SK-N-SH (cell line): ENCODE data around the gene POP4. TPM values are rescaled to one million over a fixed set of nuclear protein-coding genes. Genes with fewer than 3 reads are reported as not detected.

Experiments
- CTCF ChIA-PET: fragments of 300-600, 350-600 bp; formaldehyde crosslinking; extraction: SDS; loops from one replicate; lab custom pipeline; 2021; lab: Yijun Ruan, JAX
- POLR2A ChIA-PET: fragments of 350-600 bp; sonication (Branson Sonifier 250); formaldehyde crosslinking; extraction: SDS; loops from one replicate; lab custom pipeline; 2020; ENCODE audit warnings: antibody characterized with exemption, inconsistent platforms; lab: Yijun Ruan, JAX
- DNase-seq: peaks from one replicate; pipeline ENCODE4 v3.0.0; 2012
- H2AFZ ChIP-seq: fragments of 200-600 bp; sonication (generic); 2 replicates; pipeline ENCODE4 v1.8.1; 2016; ENCODE audit warnings: antibody characterized with exemption, mild to moderate bottlenecking, low read depth
- H3F3A ChIP-seq: fragments of 200-600 bp; sonication (generic); replicated peaks from 2 replicates; pipeline ENCODE3; 2016; ENCODE audit warnings: antibody characterized with exemption, mild to moderate bottlenecking; ENCODE audit not compliant: insufficient read depth
- H3K27ac ChIP-seq, 2 experiments: fragments of 200-500 bp in 1 of 2; fragments of 200-600 bp in 1 of 2; sonication (Bioruptor generic) in 1 of 2; sonication (generic), shearing (Covaris generic) in 1 of 2; 2 replicates each; pipeline versions ENCODE4 v1.5.1 to v1.6.1; 2014 to 2016; ENCODE audit warnings: low read depth in 2 of 2, inconsistent platforms in 1 of 2, low read length in 1 of 2, mild to moderate bottlenecking in 1 of 2, mixed read lengths in 1 of 2
- H3K27me3 ChIP-seq: fragments of 200-600 bp; sonication (generic), shearing (Covaris generic); 2 replicates; pipeline ENCODE4 v1.6.1; 2016; ENCODE audit warnings: mixed run types; ENCODE audit not compliant: insufficient read depth
- H3K36me3 ChIP-seq, 2 experiments: fragments of 200-500 bp in 1 of 2; fragments of 200-600 bp in 1 of 2; sonication (Bioruptor generic) in 1 of 2; sonication (generic) in 1 of 2; replicated peaks in 1 of 2; 2 replicates each; pipeline versions ENCODE3 to v1.5.1; 2014 to 2016; ENCODE audit warnings: low read length in 1 of 2, mild to moderate bottlenecking in 1 of 2; ENCODE audit not compliant: insufficient read depth in 2 of 2, control insufficient read depth in 1 of 2
- H3K4me1 ChIP-seq, 2 experiments: fragments of 200-500 bp in 1 of 2; fragments of 200-600 bp in 1 of 2; sonication (Bioruptor generic) in 1 of 2; sonication (generic), shearing (Covaris generic) in 1 of 2; 2 replicates each; pipeline versions ENCODE4 v1.5.1 to v1.6.1; 2014 to 2016; ENCODE audit warnings: low read depth in 1 of 2, low read length in 1 of 2, mixed run types in 1 of 2; ENCODE audit not compliant: insufficient read depth in 2 of 2, control insufficient read depth in 1 of 2
- H3K4me2 ChIP-seq: fragments of 200-600 bp; sonication (generic), shearing (Covaris generic); 2 replicates; pipeline ENCODE4 v1.6.1; 2017; ENCODE audit warnings: mixed run types
- H3K4me3 ChIP-seq, 2 experiments: fragments of 200-500 bp in 1 of 2; fragments of 200-600 bp in 1 of 2; sonication (Bioruptor generic) in 1 of 2; sonication (generic), shearing (Covaris generic) in 1 of 2; 2 replicates each; pipeline versions ENCODE4 v1.5.1 to v1.8.1; 2014 to 2016; ENCODE audit warnings: low read depth in 2 of 2, inconsistent platforms in 1 of 2, low read length in 1 of 2, mild to moderate bottlenecking in 1 of 2, mixed read lengths in 1 of 2, moderate library complexity in 1 of 2
- H3K79me2 ChIP-seq: fragments of 200-600 bp; sonication (generic); 2 replicates; pipeline ENCODE4 v1.8.1; 2017; ENCODE audit warnings: mild to moderate bottlenecking; ENCODE audit not compliant: insufficient read depth
- H3K9ac ChIP-seq: fragments of 200-600 bp; sonication (generic); 2 replicates; pipeline ENCODE4 v1.6.1; 2017; ENCODE audit warnings: mixed run types
- H3K9me2 ChIP-seq: fragments of 200-600 bp; sonication (generic); 2 replicates; pipeline ENCODE4 v1.6.1; 2017; ENCODE audit warnings: mixed run types
- H3K9me3 ChIP-seq: fragments of 200-600 bp; sonication (generic); 2 replicates; pipeline ENCODE4 v1.6.1; 2017; ENCODE audit warnings: mixed run types, mild to moderate bottlenecking, moderate library complexity
- H4K20me1 ChIP-seq: fragments of 200-600 bp; sonication (generic); 2 replicates; pipeline ENCODE4 v1.6.1; 2017; ENCODE audit warnings: mild to moderate bottlenecking, mixed run types; ENCODE audit not compliant: insufficient read depth
- CHD2 ChIP-seq: fragments of 150-350 bp; IDR thresholded peaks from 2 replicates; pipeline ENCODE4 v1.6.1; 2018; ENCODE audit warnings: low read length; ENCODE audit not compliant: partially characterized antibody
- ELF1 ChIP-seq: IDR thresholded peaks from 2 replicates; pipeline ENCODE4 v1.4.0; 2012
- EP300 ChIP-seq, 2 experiments: IDR thresholded peaks; 2 replicates each; pipeline versions ENCODE4 v1.4.0 to v1.6.1; 2012; ENCODE audit warnings: borderline replicate concordance in 1 of 2, low read depth in 1 of 2, low read length in 1 of 2
- EZH2phosphoT487 ChIP-seq: fragments of 200-600 bp; sonication (generic); IDR thresholded peaks from 2 replicates; pipeline ENCODE4 v1.6.1; 2017; ENCODE audit warnings: low read depth, mixed run types, mild to moderate bottlenecking, antibody characterized with exemption, moderate library complexity, borderline replicate concordance
- FOXM1 ChIP-seq: IDR thresholded peaks from 2 replicates; pipeline ENCODE4 v1.4.0; 2012; ENCODE audit warnings: low read depth, mild to moderate bottlenecking
- GABPA ChIP-seq: IDR thresholded peaks from 2 replicates; pipeline ENCODE4 v1.4.0; 2012; ENCODE audit warnings: low read depth, mild to moderate bottlenecking
- MEF2A ChIP-seq: IDR thresholded peaks from 2 replicates; pipeline ENCODE4 v1.4.0; 2012; ENCODE audit warnings: low read depth, borderline replicate concordance
- NRF1 ChIP-seq: IDR thresholded peaks from 2 replicates; pipeline ENCODE4 v1.6.1; 2012; ENCODE audit warnings: low read depth, mild to moderate bottlenecking, low read length
- RAD21 ChIP-seq: IDR thresholded peaks from 2 replicates; pipeline ENCODE4 v1.6.1; 2012; ENCODE audit warnings: mild to moderate bottlenecking, low read length
- RXRA ChIP-seq: IDR thresholded peaks from 2 replicates; pipeline ENCODE4 v1.4.0; 2012; ENCODE audit warnings: low read depth, mild to moderate bottlenecking, borderline replicate concordance
- SIN3A ChIP-seq: IDR thresholded peaks from 2 replicates; pipeline ENCODE4 v1.6.1; 2012; ENCODE audit warnings: low read depth, mild to moderate bottlenecking, low read length, moderate library complexity, borderline replicate concordance
- SMC3 ChIP-seq: IDR thresholded peaks from 2 replicates; pipeline ENCODE4 v1.6.1; 2012; ENCODE audit warnings: low read depth, low read length, improper control_type of control experiment
- TCF12 ChIP-seq: IDR thresholded peaks from 2 replicates; pipeline ENCODE4 v1.4.0; 2012
- YY1 ChIP-seq: IDR thresholded peaks from 2 replicates; pipeline ENCODE4 v1.4.0; 2012; ENCODE audit warnings: low read depth, mild to moderate bottlenecking
- WGBS: methylation state at CpG from one replicate; pipeline ENCODE4 v1.1.6; 2017; ENCODE audit warnings: low lambda C conversion rate; 5-methylcytosine and 5-hydroxymethylcytosine counted together
- polyA plus RNA-seq, 3 experiments: library from polyadenylated mRNA; depleted of rRNA; stranded (reverse); fragments of >200 nt; gene quantifications; 2 replicates each; pipeline ENCODE4 v1.2.3, GENCODE V29; 2012
- TF ChIP-seq, protein P1 (sequence below): fragments of 200-600 bp; sonication (generic); IDR thresholded peaks from 2 replicates; pipeline ENCODE4 v1.6.1; 2017; ENCODE audit warnings: antibody characterized with exemption, mild to moderate bottlenecking, moderate library complexity
- TF ChIP-seq, protein P2 (sequence below): IDR thresholded peaks from 2 replicates; pipeline ENCODE4 v1.4.0; 2012; ENCODE audit warnings: low read depth, borderline replicate concordance
- TF ChIP-seq, protein P3 (sequence below): IDR thresholded peaks from 2 replicates; pipeline ENCODE4 v1.4.0; 2012; ENCODE audit warnings: low read depth, borderline replicate concordance
- TF ChIP-seq, protein P4 (sequence below): IDR thresholded peaks from 2 replicates; pipeline ENCODE4; 2012

The POP4 gene
- polyA plus RNA-seq, 1 of the 3 experiments (the other 2 are of a cell fraction), result 75.4 TPM

DNA sequence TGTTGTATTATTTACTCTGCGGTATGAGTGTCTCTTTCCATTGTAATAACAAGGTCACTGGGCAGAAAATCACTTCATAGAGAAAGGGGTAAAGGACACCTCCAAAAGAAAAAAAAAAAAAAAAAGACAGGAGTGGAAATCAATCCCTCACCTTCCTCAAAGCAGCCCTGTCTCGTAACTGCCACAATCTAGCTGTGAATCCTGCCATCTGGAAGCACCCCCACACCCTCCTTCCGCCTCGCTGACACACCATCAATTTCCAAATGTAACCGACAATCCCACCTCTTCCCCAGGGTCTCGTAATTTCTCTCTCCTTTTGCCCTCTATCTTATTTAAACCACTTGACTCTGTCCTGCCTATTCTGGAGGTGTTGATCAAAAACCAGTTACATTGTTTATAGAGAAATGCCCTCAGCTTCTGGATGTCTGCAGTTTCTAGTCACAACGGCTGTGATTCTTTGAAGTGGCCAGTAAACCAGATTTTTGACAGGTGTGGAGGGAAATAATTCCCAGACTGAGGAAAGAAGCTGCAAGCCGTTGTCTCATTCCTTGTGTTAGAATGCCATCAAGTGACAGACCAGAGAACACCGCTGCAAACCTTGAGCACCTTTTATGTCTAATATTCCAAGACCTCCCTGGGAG is 9.1 kb upstream of the POP4 start:
- no peak for DNase-seq
- POLR2A ChIA-PET, result interaction anchor here (1.2 kb wide), 1 partner anchor 10 kb away, joined by 4 read pairs; the partner anchor contains the start of gene POP4

DNA sequence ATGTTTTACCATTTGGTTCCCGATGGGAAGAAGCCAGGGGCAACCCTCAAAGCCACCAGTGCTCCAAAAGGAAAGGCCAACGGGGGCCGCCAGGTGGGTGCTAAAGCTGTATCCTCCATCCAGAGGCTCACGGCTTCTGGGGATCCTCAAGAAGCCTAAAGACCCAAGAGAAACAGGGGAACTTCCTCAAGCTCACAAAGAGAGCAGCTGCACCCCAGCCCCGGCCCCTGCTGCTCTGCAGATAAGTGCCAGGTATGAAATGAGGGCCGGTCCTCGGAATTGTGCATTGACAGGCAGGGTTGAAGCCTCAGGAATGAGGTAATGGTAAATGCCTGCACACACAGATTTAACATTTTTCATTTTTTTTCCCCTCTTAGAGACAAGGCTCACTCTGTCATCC is 8.0 kb upstream of the POP4 start:
- TF ChIP-seq CHD2 (no peak), RXRA (no peak), YY1 (no peak), EZH2phosphoT487 (no peak), TCF12 (no peak), EP300 (IDR thresholded peaks at IDR 0.05; ENCODE audit: borderline replicate concordance in 1 of 2, low read depth in 1 of 2, low read length in 1 of 2) (no peak), SMC3 (no peak), NRF1 (no peak), ELF1 (no peak), FOXM1 (no peak)
- TF ChIP-seq, protein P1, sequence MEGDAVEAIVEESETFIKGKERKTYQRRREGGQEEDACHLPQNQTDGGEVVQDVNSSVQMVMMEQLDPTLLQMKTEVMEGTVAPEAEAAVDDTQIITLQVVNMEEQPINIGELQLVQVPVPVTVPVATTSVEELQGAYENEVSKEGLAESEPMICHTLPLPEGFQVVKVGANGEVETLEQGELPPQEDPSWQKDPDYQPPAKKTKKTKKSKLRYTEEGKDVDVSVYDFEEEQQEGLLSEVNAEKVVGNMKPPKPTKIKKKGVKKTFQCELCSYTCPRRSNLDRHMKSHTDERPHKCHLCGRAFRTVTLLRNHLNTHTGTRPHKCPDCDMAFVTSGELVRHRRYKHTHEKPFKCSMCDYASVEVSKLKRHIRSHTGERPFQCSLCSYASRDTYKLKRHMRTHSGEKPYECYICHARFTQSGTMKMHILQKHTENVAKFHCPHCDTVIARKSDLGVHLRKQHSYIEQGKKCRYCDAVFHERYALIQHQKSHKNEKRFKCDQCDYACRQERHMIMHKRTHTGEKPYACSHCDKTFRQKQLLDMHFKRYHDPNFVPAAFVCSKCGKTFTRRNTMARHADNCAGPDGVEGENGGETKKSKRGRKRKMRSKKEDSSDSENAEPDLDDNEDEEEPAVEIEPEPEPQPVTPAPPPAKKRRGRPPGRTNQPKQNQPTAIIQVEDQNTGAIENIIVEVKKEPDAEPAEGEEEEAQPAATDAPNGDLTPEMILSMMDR, result no peak
- TF ChIP-seq, protein P2, sequence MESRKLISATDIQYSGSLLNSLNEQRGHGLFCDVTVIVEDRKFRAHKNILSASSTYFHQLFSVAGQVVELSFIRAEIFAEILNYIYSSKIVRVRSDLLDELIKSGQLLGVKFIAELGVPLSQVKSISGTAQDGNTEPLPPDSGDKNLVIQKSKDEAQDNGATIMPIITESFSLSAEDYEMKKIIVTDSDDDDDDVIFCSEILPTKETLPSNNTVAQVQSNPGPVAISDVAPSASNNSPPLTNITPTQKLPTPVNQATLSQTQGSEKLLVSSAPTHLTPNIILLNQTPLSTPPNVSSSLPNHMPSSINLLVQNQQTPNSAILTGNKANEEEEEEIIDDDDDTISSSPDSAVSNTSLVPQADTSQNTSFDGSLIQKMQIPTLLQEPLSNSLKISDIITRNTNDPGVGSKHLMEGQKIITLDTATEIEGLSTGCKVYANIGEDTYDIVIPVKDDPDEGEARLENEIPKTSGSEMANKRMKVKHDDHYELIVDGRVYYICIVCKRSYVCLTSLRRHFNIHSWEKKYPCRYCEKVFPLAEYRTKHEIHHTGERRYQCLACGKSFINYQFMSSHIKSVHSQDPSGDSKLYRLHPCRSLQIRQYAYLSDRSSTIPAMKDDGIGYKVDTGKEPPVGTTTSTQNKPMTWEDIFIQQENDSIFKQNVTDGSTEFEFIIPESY, result no peak
- TF ChIP-seq, protein P3, sequence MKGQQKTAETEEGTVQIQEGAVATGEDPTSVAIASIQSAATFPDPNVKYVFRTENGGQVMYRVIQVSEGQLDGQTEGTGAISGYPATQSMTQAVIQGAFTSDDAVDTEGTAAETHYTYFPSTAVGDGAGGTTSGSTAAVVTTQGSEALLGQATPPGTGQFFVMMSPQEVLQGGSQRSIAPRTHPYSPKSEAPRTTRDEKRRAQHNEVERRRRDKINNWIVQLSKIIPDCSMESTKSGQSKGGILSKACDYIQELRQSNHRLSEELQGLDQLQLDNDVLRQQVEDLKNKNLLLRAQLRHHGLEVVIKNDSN, result no peak
- POLR2A ChIA-PET, result interaction anchor here (1.2 kb wide), 1 partner anchor 9 kb away, joined by 4 read pairs; the partner anchor contains the start of gene POP4
- no peak overlapping the region for H2AFZ ChIP-seq
- H4K20me1 ChIP-seq, result no peaks in the 10 kb centered on the region
- no peaks in the 10 kb centered on the region for H3K36me3 ChIP-seq
- no peaks in the 10 kb centered on the region for H3K4me1 ChIP-seq
- no peaks in the 10 kb centered on the region for H3K79me2 ChIP-seq
- H3K9ac ChIP-seq, result no peak overlapping the region
- no peak overlapping the region for H3K27ac ChIP-seq
- no peaks in the 10 kb centered on the region for H3K9me3 ChIP-seq
- WGBS, result 0% methylated on average over 5 of the region's 7 CpGs
- no peaks in the 10 kb centered on the region for H3K9me2 ChIP-seq
- no peak for DNase-seq
- CTCF ChIA-PET, result interaction anchor here (1.2 to 1.5 kb wide), 3 partner anchors 119 to 862 kb away, joined by 3 to 4 read pairs (median 3); no protein-coding TSS in a partner anchor
- peaks cover 72% of the 10 kb centered on the region for H3K27me3 ChIP-seq
- no peaks in the 10 kb centered on the region for H3F3A ChIP-seq
- H3K4me2 ChIP-seq, result no peak overlapping the region
- H3K4me3 ChIP-seq, result no peak overlapping the region

More for the DNA sequence above, 9.1 kb upstream of the POP4 start:
- no peaks in the 10 kb centered on the region for H3K79me2 ChIP-seq
- H3K27me3 ChIP-seq, result peaks cover 82% of the 10 kb centered on the region
- H3K4me2 ChIP-seq, result no peak overlapping the region
- H3K27ac ChIP-seq, result no peak overlapping the region
- 8% methylated on average over 9 of the region's 9 CpGs for WGBS
- CTCF ChIA-PET, result interaction anchor here (0.7 to 1.5 kb wide), 8 partner anchors 9 to 861 kb away, joined by 3 to 4 read pairs (median 3); no protein-coding TSS in a partner anchor
- H3K4me3 ChIP-seq, result peak overlapping the region in 1 of 2 experiments; percentile 39; a peak in 1 of 4 replicates
- TF ChIP-seq NRF1, result no peak
- TF ChIP-seq RAD21, result peak; percentile 75
- TF ChIP-seq SIN3A, result no peak
- TF ChIP-seq GABPA, result no peak
- TF ChIP-seq MEF2A, result no peak
- TF ChIP-seq SMC3, result peak; percentile 35
- TF ChIP-seq, protein P4, sequence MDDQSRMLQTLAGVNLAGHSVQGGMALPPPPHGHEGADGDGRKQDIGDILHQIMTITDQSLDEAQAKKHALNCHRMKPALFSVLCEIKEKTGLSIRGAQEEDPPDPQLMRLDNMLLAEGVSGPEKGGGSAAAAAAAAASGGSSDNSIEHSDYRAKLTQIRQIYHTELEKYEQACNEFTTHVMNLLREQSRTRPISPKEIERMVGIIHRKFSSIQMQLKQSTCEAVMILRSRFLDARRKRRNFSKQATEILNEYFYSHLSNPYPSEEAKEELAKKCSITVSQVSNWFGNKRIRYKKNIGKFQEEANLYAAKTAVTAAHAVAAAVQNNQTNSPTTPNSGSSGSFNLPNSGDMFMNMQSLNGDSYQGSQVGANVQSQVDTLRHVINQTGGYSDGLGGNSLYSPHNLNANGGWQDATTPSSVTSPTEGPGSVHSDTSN, result no peak
- TF ChIP-seq, protein P1, result peak; percentile 57
- TF ChIP-seq, all 33 proteins: peak for 3
- H3F3A ChIP-seq, result no peaks in the 10 kb centered on the region
- no peaks in the 10 kb centered on the region for H3K36me3 ChIP-seq
- no peak overlapping the region for H2AFZ ChIP-seq
- H3K9ac ChIP-seq, result no peak overlapping the region
- no peaks in the 10 kb centered on the region for H4K20me1 ChIP-seq
- no peaks in the 10 kb centered on the region for H3K4me1 ChIP-seq
- H3K9me2 ChIP-seq, result no peaks in the 10 kb centered on the region
- H3K9me3 ChIP-seq, result no peaks in the 10 kb centered on the region
